Parathyroid adenoma (tissue), 2 donors: ENCODE measurements around the gene P2RY13.

Experiments used
- H2AFZ ChIP-seq: fragments of 300-600 bp; sonication (generic); one replicate; pipeline ENCODE4 v1.7.0; 2017; ENCODE audit warnings: antibody characterized with exemption, mild to moderate bottlenecking
- H3K27ac ChIP-seq: fragments of 300-600 bp; sonication (generic); one replicate; pipeline ENCODE4 v1.7.0; 2017
- H3K27me3 ChIP-seq: fragments of 300-600 bp; sonication (generic); one replicate; pipeline ENCODE4 v1.7.0; 2017; ENCODE audit warnings: low read length; ENCODE audit not compliant: control insufficient read depth, insufficient read depth
- H3K36me3 ChIP-seq: fragments of 300-600 bp; sonication (generic); one replicate; pipeline ENCODE4 v1.7.0; 2017; ENCODE audit warnings: low read length; ENCODE audit not compliant: control insufficient read depth, insufficient read depth
- H3K4me1 ChIP-seq: fragments of 300-600 bp; sonication (generic); one replicate; pipeline ENCODE4 v1.7.0; 2017; ENCODE audit warnings: control low read depth
- H3K4me2 ChIP-seq: fragments of 300-600 bp; sonication (generic); one replicate; pipeline ENCODE4 v1.7.0; 2017; ENCODE audit warnings: low read length
- H3K4me3 ChIP-seq: fragments of 300-600 bp; sonication (generic); one replicate; pipeline ENCODE4 v1.7.0; 2017; ENCODE audit warnings: low read depth, low read length
- H3K79me2 ChIP-seq: fragments of 300-600 bp; sonication (generic); one replicate; pipeline ENCODE4 v1.7.0; 2017; ENCODE audit warnings: control low read depth
- H3K9ac ChIP-seq: fragments of 300-600 bp; sonication (generic); one replicate; pipeline ENCODE4 v1.7.0; 2017; ENCODE audit warnings: mild to moderate bottlenecking
- H3K9me3 ChIP-seq: fragments of 300-600 bp; sonication (generic); one replicate; pipeline ENCODE4 v1.7.0; 2017; ENCODE audit warnings: low read length; ENCODE audit not compliant: control insufficient read depth
- TF ChIP-seq, protein P1 (sequence below): fragments of 300-600 bp; sonication (generic); IDR thresholded peaks from one replicate; pipeline ENCODE4 v1.7.0; 2017; ENCODE audit warnings: antibody characterized with exemption, mild to moderate bottlenecking
- donor health status: primary hyperparathyroidism.

The P2RY13 gene

DNA sequence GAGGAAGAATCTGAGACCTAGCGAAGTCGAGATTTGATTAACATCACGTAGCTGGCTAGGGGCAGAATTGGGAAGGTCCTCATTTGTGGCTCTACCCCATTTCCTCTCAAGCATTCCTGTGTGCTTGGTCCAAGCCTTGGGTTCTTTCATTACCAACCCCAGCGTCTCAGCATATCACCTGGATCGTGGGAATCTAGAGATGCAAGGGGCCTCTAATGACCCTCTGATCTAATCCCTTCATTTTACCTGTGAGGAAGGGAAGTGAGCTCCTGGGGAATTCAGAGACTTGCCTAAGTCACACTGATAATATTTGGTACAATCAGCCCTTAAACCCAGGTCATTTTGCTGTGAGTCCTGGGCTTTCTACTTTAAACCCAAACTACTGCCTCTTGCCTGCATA lies 14.8 kb downstream of the P2RY13 start:
- TF ChIP-seq, protein P1, sequence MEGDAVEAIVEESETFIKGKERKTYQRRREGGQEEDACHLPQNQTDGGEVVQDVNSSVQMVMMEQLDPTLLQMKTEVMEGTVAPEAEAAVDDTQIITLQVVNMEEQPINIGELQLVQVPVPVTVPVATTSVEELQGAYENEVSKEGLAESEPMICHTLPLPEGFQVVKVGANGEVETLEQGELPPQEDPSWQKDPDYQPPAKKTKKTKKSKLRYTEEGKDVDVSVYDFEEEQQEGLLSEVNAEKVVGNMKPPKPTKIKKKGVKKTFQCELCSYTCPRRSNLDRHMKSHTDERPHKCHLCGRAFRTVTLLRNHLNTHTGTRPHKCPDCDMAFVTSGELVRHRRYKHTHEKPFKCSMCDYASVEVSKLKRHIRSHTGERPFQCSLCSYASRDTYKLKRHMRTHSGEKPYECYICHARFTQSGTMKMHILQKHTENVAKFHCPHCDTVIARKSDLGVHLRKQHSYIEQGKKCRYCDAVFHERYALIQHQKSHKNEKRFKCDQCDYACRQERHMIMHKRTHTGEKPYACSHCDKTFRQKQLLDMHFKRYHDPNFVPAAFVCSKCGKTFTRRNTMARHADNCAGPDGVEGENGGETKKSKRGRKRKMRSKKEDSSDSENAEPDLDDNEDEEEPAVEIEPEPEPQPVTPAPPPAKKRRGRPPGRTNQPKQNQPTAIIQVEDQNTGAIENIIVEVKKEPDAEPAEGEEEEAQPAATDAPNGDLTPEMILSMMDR, result no peak
- Histone ChIP-seq H3K4me3 (no peak overlapping the region), H3K27ac (no peak overlapping the region), H3K36me3 (no peaks in the 10 kb centered on the region), H3K9me3 (no peaks in the 10 kb centered on the region), H3K79me2 (no peaks in the 10 kb centered on the region), H3K9ac (no peak overlapping the region), H2AFZ (no peak overlapping the region), H3K27me3 (no peaks in the 10 kb centered on the region), H3K4me1 (no peaks in the 10 kb centered on the region), H3K4me2 (no peak overlapping the region)

DNA sequence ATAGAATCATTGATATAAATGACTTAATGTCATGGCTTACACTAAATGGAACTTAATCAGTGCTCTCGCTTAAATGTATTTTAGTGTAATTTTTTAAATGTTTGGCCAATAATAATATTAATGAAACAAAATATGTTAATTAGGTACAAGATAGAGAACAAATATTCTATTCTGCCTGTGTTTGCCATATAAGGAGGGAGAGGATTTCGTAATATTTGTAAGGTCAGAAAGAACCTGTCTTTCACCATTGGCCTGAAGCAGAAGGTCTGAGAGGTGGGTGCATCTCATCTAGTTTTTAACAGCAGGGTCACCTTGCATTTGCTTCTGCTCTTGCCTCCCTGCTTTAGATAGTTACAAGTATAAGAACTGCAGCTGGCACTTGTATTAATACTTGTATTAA lies 15.2 kb downstream of the P2RY13 start:
- Histone ChIP-seq H3K9ac (no peak overlapping the region), H2AFZ (no peak overlapping the region), H3K79me2 (no peaks in the 10 kb centered on the region), H3K36me3 (no peaks in the 10 kb centered on the region), H3K4me2 (no peak overlapping the region), H3K9me3 (no peaks in the 10 kb centered on the region), H3K4me3 (no peak overlapping the region), H3K27me3 (no peaks in the 10 kb centered on the region), H3K4me1 (no peaks in the 10 kb centered on the region), H3K27ac (no peak overlapping the region)
- TF ChIP-seq, protein P1, result no peak

DNA sequence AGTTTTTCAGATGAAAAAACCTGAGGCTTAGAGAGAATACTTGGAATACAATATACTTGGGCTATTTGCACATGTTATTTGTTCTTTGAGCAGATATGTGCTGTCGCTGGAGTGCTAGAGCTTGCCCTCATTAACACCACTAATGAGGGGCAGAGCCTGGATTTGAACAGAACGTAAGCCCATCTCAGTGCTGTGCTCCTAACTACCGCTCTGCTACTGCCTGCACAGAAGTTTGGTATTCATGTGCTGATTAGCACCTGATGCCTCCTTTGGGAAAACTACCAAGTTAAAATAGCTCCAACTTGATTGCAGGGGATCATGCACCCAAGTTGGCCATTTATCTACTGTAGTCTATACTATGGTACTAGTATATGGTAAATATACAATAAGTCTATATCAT lies 16.4 kb downstream of the P2RY13 start:
- TF ChIP-seq, protein P1, result no peak
- no peaks in the 10 kb centered on the region for H3K79me2 ChIP-seq
- no peak overlapping the region for H2AFZ ChIP-seq
- H3K9ac ChIP-seq, result no peak overlapping the region
- H3K36me3 ChIP-seq, result no peaks in the 10 kb centered on the region
- no peak overlapping the region for H3K4me2 ChIP-seq
- no peaks in the 10 kb centered on the region for H3K4me1 ChIP-seq
- no peak overlapping the region for H3K4me3 ChIP-seq
- no peak overlapping the region for H3K27ac ChIP-seq
- no peaks in the 10 kb centered on the region for H3K9me3 ChIP-seq
- no peaks in the 10 kb centered on the region for H3K27me3 ChIP-seq

DNA sequence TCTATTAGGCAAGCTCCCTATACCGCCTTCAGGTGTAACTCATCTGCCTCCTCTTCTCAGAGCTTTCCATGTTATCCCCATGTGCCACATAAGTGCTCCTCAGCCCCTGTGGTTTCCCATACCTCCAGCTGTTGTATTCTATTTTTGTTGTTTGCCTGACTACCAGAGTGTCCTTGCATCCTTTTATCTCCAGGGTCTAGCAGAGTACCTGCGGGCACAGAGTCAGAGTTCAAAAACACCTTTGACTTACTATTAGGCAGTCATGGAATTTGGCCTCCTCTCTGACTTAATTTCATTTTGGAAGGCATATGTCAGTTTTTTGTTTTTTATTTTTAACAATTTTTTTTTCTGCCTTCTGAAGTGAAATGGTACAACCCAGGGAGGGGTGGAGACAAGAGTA lies 19.8 kb downstream of the P2RY13 start:
- Histone ChIP-seq H2AFZ (no peak overlapping the region), H3K79me2 (no peaks in the 10 kb centered on the region), H3K9ac (no peak overlapping the region), H3K27ac (no peak overlapping the region), H3K27me3 (no peaks in the 10 kb centered on the region), H3K4me1 (peaks cover 8% of the 10 kb centered on the region), H3K36me3 (no peaks in the 10 kb centered on the region), H3K4me2 (no peak overlapping the region), H3K4me3 (no peak overlapping the region), H3K9me3 (no peaks in the 10 kb centered on the region)
- TF ChIP-seq, protein P1, result no peak

DNA sequence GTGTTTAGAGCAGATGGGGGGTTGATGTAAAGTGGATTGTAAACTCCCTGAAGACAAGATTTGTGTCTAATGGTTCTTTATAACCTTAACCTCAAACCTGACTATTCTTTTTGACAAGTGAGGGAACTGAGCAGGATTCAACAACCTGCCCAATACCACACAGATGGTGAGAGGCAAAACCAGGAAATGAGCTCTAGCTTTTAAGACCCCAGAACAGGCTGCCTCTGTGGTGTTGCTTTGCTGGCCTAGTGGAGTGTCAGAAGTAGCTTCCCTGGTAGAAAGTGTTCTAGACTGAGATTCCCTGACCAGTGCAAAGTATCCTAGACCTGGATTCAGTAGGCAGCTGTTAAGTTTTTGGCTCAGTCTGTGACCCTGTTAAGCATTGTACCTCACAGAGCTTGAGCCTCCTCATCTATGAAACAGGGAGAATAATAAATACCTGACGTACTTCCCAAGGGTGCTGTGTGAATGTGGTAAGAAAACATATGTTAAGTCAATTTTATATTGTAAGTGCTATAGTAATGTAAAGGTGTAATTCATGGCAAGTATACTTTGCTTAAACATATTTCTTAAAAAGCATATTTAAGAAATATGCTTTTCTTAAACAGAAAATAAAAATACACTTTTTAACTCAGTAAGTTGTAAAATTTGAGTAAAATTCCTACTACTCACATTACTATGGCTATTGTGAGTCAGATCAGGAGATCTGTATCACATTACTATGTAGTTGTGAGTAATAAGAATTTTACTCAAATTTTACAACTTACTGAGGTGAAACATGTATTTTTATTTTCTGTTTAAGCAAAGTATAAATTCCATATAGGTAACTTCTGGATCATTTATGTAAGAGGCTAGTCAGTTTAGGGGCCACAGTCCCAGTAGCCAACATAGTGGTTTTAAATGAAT lies 21.5 kb downstream of the P2RY13 start:
- Histone ChIP-seq H3K27ac (no peak overlapping the region), H3K4me3 (no peak overlapping the region), H2AFZ (no peak overlapping the region)

More for the DNA sequence above, 21.5 kb downstream of the P2RY13 start:
- TF ChIP-seq, protein P1, result no peak
- Histone ChIP-seq H3K9me3 (no peaks in the 10 kb centered on the region), H3K4me1 (peaks cover 8% of the 10 kb centered on the region), H3K4me2 (no peak overlapping the region), H3K9ac (no peak overlapping the region), H3K79me2 (no peaks in the 10 kb centered on the region), H3K27me3 (no peaks in the 10 kb centered on the region), H3K36me3 (no peaks in the 10 kb centered on the region)
